A673 (cell line): ENCODE results near the gene VTI1A. TPM values are rescaled to one million over a fixed set of nuclear protein-coding genes. Genes with fewer than 3 reads are reported as not detected.

Experiments used
- BruUV-seq: library from RNA; stranded (reverse); fragments of 400-500 nt; replicated peaks from 2 replicates; lab custom pipeline; 2021; lab: Mats Ljungman, UMichigan
- CTCF ChIA-PET: fragments of 300-600 bp; sonication (Branson Sonifier 250); formaldehyde crosslinking; loops from one replicate; lab custom pipeline; 2022; ENCODE audit warnings: antibody characterized with exemption; lab: Charles Lee
- POLR2A ChIA-PET: fragments of 300-600 bp; sonication (Branson Sonifier 250); formaldehyde crosslinking; loops from one replicate; lab custom pipeline; 2022; ENCODE audit warnings: antibody characterized with exemption; ENCODE audit not compliant: low non-redundant PET; lab: Charles Lee
- DNase-seq: peaks from one replicate; pipeline ENCODE4 v3.0.0-alpha.2; 2015; ENCODE audit warnings: low spot score
- H3K27ac ChIP-seq: fragments of 200-600 bp; sonication (generic); 2 replicates; pipeline ENCODE4 v1.5.1; 2016; ENCODE audit warnings: mixed run types, low read depth, mild to moderate bottlenecking, mixed read lengths, antibody characterized with exemption, low read length; ENCODE audit not compliant: poor library complexity, severe bottlenecking
- H3K27me3 ChIP-seq: fragments of 200-600 bp; sonication (generic); replicated peaks from 2 replicates; pipeline ENCODE4 v1.6.1; 2017; ENCODE audit warnings: mixed run types, low read depth, mild to moderate bottlenecking, mixed read lengths, antibody characterized with exemption, low read length; ENCODE audit not compliant: insufficient read depth, poor library complexity
- H3K36me3 ChIP-seq: fragments of 200-600 bp; sonication (generic); 2 replicates; pipeline ENCODE4 v1.6.1; 2016; ENCODE audit warnings: mixed run types, mild to moderate bottlenecking, mixed read lengths, antibody characterized with exemption, low read length; ENCODE audit not compliant: insufficient read depth, poor library complexity, severe bottlenecking
- H3K4me1 ChIP-seq: fragments of 200-600 bp; sonication (generic); 2 replicates; pipeline ENCODE4 v1.6.1; 2017; ENCODE audit warnings: mixed run types, mild to moderate bottlenecking, mixed read lengths, antibody characterized with exemption, low read length; ENCODE audit not compliant: insufficient read depth, poor library complexity, severe bottlenecking
- H3K4me3 ChIP-seq: fragments of 200-600 bp; sonication (generic); 2 replicates; pipeline ENCODE4 v1.5.1; 2016; ENCODE audit warnings: low read depth, mixed run types, mild to moderate bottlenecking, mixed read lengths, low read length; ENCODE audit not compliant: poor library complexity, severe bottlenecking
- H3K9me3 ChIP-seq: fragments of 200-600 bp; sonication (generic); 2 replicates; pipeline ENCODE4 v1.6.1; 2016; ENCODE audit warnings: mixed run types, low read depth, mild to moderate bottlenecking, mixed read lengths, antibody characterized with exemption, low read length; ENCODE audit not compliant: poor library complexity, severe bottlenecking
- CTCF ChIP-seq: fragments of 300-800, 200-600 bp; sonication (generic); conservative IDR thresholded peaks from 2 replicates; pipeline ENCODE4 v1.5.1; 2017; ENCODE audit warnings: low read depth, mild to moderate bottlenecking, antibody characterized with exemption, low read length, moderate library complexity, mixed read lengths
- EZH2 ChIP-seq: fragments of 200-600 bp; sonication (generic); IDR thresholded peaks from 2 replicates; pipeline ENCODE4 v1.6.1; 2017; ENCODE audit warnings: borderline replicate concordance, low read depth, mild to moderate bottlenecking, mixed read lengths, antibody characterized with exemption, low read length; ENCODE audit not compliant: poor library complexity, severe bottlenecking
- intact Hi-C: fragments of 100-400 bp; cut with micrococcal nuclease; formaldehyde crosslinking; loops from one replicate; pipeline ENCODE4 v1.10.0; 2022; ENCODE audit not compliant: unreplicated experiment
- total RNA-seq: library from RNA; stranded (reverse); gene quantifications from 2 replicates; pipeline ENCODE4 v1.2.3, GENCODE V29; 2021

VTI1A gene
- total RNA-seq, 1 experiment from 2014 or later: 38.7 TPM

- BruUV-seq: no TSS peak
- no peak for TF ChIP-seq CTCF
- TF ChIP-seq EZH2: no peak
- CTCF ChIA-PET: no interaction called here
These were observed 99.5 kb downstream of the VTI1A start for GRCh38 chr10:112546474-112546873.

GRCh38 chr10:112548535-112549276 is 101.7 kb downstream of the VTI1A start:
- ChIA-PET POLR2A (no interaction called here), CTCF (no interaction called here)
- H3K27me3 ChIP-seq: no peaks in the 10 kb centered on the region
- H3K4me1 ChIP-seq: no peaks in the 10 kb centered on the region
- no peak overlapping the region for H3K27ac ChIP-seq
- no TSS peak for BruUV-seq
- H3K36me3 ChIP-seq: no peaks in the 10 kb centered on the region
- no peak overlapping the region for H3K4me3 ChIP-seq
- no peaks in the 10 kb centered on the region for H3K9me3 ChIP-seq
- intact Hi-C loops: no loop called here
- DNase-seq: no peak
- TF ChIP-seq CTCF (no peak), EZH2 (no peak)

More at GRCh38 chr10:112546474-112546873, 99.5 kb downstream of the VTI1A start:
- no peaks in the 10 kb centered on the region for H3K4me1 ChIP-seq
- intact Hi-C loops: no loop called here
- no peaks in the 10 kb centered on the region for H3K36me3 ChIP-seq
- H3K27me3 ChIP-seq: no peaks in the 10 kb centered on the region
- H3K4me3 ChIP-seq: no peak overlapping the region
- no peaks in the 10 kb centered on the region for H3K9me3 ChIP-seq
- POLR2A ChIA-PET: interaction anchor here (0.6 kb wide), 1 partner anchor 28 kb away, joined by 3 read pairs; no protein-coding TSS in a partner anchor
- no peak overlapping the region for H3K27ac ChIP-seq
- no peak for DNase-seq

DNA sequence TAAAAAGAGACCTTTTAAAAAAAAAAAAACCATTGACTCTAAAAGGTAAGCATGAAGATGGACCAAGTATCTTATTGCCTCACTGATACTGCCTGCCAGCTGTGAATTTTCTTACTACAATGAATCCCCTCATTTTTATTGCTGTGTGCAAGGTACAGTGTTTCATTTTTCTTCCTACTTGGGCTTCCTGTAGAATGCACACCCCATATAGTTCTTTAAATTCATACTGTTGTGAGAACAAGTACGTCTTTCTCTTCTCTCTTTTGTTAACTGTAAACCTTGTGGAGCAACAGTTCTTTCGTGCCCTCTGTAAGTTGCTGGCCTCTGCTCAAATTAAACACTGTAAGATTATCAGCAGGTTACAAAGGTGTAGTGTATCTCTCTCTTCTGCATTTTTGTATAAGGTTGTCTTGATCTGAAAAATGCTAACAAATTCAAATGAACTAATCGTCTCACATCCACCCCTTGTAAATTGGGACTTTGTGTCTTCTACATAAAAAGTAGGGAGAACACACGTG is 105.6 kb downstream of the VTI1A start:
- no peaks in the 10 kb centered on the region for H3K27me3 ChIP-seq
- intact Hi-C loops: no loop called here
- TF ChIP-seq CTCF (no peak), EZH2 (no peak)
- DNase-seq: no peak
- H3K4me1 ChIP-seq: no peaks in the 10 kb centered on the region
- H3K36me3 ChIP-seq: no peaks in the 10 kb centered on the region
- no peak overlapping the region for H3K27ac ChIP-seq
- no TSS peak for BruUV-seq
- CTCF ChIA-PET: no interaction called here
- H3K4me3 ChIP-seq: no peak overlapping the region
- POLR2A ChIA-PET: no interaction called here
- no peaks in the 10 kb centered on the region for H3K9me3 ChIP-seq
